Ishikawa (cell line): ENCODE results near the gene TCF15.

Source experiments
- CEBPB ChIP-seq: IDR thresholded peaks from 2 replicates; pipeline ENCODE4 v1.6.1; 2012
- CREB1 ChIP-seq: IDR thresholded peaks from 2 replicates; pipeline ENCODE4 v1.6.1; 2012; ENCODE audit warnings: low read depth
- FOXM1 ChIP-seq: IDR thresholded peaks from 2 replicates; pipeline ENCODE4 v1.6.1; 2012; ENCODE audit warnings: low read depth, borderline replicate concordance
- MAX ChIP-seq: IDR thresholded peaks from 2 replicates; pipeline ENCODE4 v1.6.1; 2012
- NFIC ChIP-seq: IDR thresholded peaks from 2 replicates; pipeline ENCODE4 v1.6.1; 2012
- RAD21 ChIP-seq: IDR thresholded peaks from 2 replicates; pipeline ENCODE4 v1.6.1; 2012; ENCODE audit warnings: low read depth
- REST ChIP-seq: IDR thresholded peaks from 2 replicates; pipeline ENCODE4 v1.6.1; 2012; ENCODE audit warnings: low read depth, mild to moderate bottlenecking
- TAF1 ChIP-seq: IDR thresholded peaks from 2 replicates; pipeline ENCODE4 v1.6.1; 2012; ENCODE audit warnings: low read depth, mild to moderate bottlenecking
- USF1 ChIP-seq: IDR thresholded peaks from 2 replicates; pipeline ENCODE4 v1.6.1; 2012
- YY1 ChIP-seq: IDR thresholded peaks from 2 replicates; pipeline ENCODE4 v1.6.1; 2012; ENCODE audit warnings: low read depth

GRCh38 chr20:588932-589672 is 21.0 kb downstream of the TCF15 start:
- TF ChIP-seq FOXM1 (no peak), YY1 (no peak), MAX (no peak), RAD21 (no peak), REST (no peak), TAF1 (no peak), CREB1 (no peak), CEBPB (no peak), USF1 (peak; percentile 80), NFIC (no peak)
